SK-N-MC (cell line): ENCODE data around the gene TMEM129.

Source experiments
- DNase-seq: peaks from one replicate; pipeline ENCODE4 v3.0.0-alpha.2; 2011; ENCODE audit warnings: low read depth, low spot score
- H3K27ac ChIP-seq: fragments of 200-600 bp; sonication (generic); 2 replicates; pipeline ENCODE4 v1.5.1; 2016; ENCODE audit warnings: mixed run types
- H3K36me3 ChIP-seq: fragments of 200-600 bp; sonication (generic); 2 replicates; pipeline ENCODE4 v1.6.1; 2017; ENCODE audit warnings: antibody characterized with exemption, low read length, mixed read lengths; ENCODE audit not compliant: insufficient read depth
- H3K4me3 ChIP-seq: fragments of 200-600 bp; sonication (generic); 2 replicates; pipeline ENCODE4 v1.5.1; 2016
- H3K9ac ChIP-seq: fragments of 200-600 bp; sonication (generic); 2 replicates; pipeline ENCODE4 v1.8.0; 2017; ENCODE audit warnings: mixed run types, mixed read lengths; ENCODE audit not compliant: insufficient read length
- H3K9me3 ChIP-seq: fragments of 200-600 bp; sonication (generic); 2 replicates; pipeline ENCODE4 v1.6.1; 2017; ENCODE audit warnings: low read depth, mild to moderate bottlenecking, antibody characterized with exemption, low read length, moderate library complexity, mixed read lengths
- EZH2 ChIP-seq: fragments of 200-600 bp; sonication (generic); IDR thresholded peaks from one replicate; pipeline ENCODE4 v1.6.1; 2017; ENCODE audit warnings: antibody characterized with exemption
- FOXP2 ChIP-seq: optimal IDR thresholded peaks from 2 replicates; pipeline ENCODE3; 2011; ENCODE audit warnings: mild to moderate bottlenecking, moderate library complexity; ENCODE audit not compliant: insufficient read depth; ENCODE audit errors: extremely low read length, control extremely low read depth
- POLR2AphosphoS5 ChIP-seq: IDR thresholded peaks from 2 replicates; pipeline ENCODE4 v1.6.1; 2012; ENCODE audit warnings: mild to moderate bottlenecking, low read depth, low read length, borderline replicate concordance

The TMEM129 gene

GRCh38 chr4:1721003-1721665 lies at the start of gene TMEM129, which contains the start of gene TACC3:
Gene TMEM129 (minus strand): TSS chr4:1721323. CDS start chr4:1720837, 486 bp downstream.
Gene TACC3 (plus strand): TSS chr4:1721521. CDS start chr4:1723422, 1,901 bp downstream.
- peaks cover 32% of the 10 kb centered on the region for H3K36me3 ChIP-seq
- peak; percentile 52 for DNase-seq
- H3K9ac ChIP-seq: peak within 1 kb of the TSS; percentile 89
- H3K27ac ChIP-seq: peak within 1 kb of the TSS; percentile 70
- no peaks in the 10 kb centered on the region for H3K9me3 ChIP-seq
- TF ChIP-seq POLR2AphosphoS5 (peak; percentile 68), FOXP2 (no peak)
- peak within 1 kb of the TSS; percentile 92 for H3K4me3 ChIP-seq

DNA sequence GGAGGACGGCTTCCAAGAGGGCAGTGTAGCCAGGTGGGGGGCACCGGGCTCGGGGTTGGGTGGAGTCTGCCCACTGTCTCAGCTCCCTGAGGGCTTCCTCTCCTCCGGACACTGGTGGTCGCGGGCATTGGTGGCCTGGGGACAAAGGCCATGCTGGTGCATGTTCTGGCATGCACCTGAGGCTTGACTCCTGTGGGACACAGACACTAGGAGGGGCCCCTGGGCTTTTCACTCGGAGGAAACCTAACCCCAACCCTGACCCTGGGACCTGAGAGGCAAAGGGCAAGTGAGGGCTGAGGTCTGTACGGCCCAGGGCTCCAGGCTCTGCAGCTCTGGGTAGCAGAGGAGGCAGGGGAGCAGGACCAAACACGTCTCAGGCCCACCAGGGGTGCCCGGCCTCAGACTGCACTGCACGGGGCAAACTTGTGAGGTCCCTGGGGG lies 49.7 kb upstream of the TMEM129 start:
- TF ChIP-seq EZH2: no peak
- TF ChIP-seq POLR2AphosphoS5: no peak
- TF ChIP-seq FOXP2: no peak
- no peak for DNase-seq

DNA sequence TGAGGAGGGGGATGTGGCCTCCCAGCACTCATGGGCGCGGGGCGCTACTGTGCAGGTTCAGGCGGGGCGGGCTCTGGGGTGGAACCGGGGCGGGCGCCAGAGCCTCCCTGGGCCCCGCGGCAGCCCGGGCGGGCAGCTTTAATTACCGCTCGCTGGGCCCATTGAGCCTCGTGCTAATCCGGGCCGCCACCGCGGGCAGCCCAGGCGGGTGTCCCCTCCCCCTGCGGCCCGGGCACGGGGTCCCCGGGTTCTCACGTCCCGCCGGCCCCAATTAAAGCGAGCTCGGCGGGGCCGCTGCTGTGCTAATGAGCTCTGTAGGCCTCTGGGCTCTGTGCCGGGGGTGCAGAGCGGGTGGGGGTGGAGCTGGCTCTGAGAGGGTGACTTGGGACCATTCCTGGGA lies 49.1 kb upstream of the TMEM129 start:
- no peak for DNase-seq
- H3K4me3 ChIP-seq: no peak overlapping the region
- H3K9ac ChIP-seq: no peak overlapping the region
- H3K27ac ChIP-seq: no peak overlapping the region
- no peaks in the 10 kb centered on the region for H3K9me3 ChIP-seq
- TF ChIP-seq EZH2 (no peak), FOXP2 (no peak), POLR2AphosphoS5 (no peak)
- H3K36me3 ChIP-seq: no peaks in the 10 kb centered on the region

More for the DNA sequence above, 49.7 kb upstream of the TMEM129 start:
- H3K36me3 ChIP-seq: no peaks in the 10 kb centered on the region
- no peak overlapping the region for H3K4me3 ChIP-seq
- H3K9me3 ChIP-seq: no peaks in the 10 kb centered on the region
- no peak overlapping the region for H3K27ac ChIP-seq
- H3K9ac ChIP-seq: no peak overlapping the region

- no peak overlapping the region for H3K9ac ChIP-seq
- H3K36me3 ChIP-seq: no peaks in the 10 kb centered on the region
- no peak overlapping the region for H3K4me3 ChIP-seq
- DNase-seq: no peak
- no peak for TF ChIP-seq POLR2AphosphoS5
- no peak for TF ChIP-seq FOXP2
- no peak for TF ChIP-seq EZH2
- no peak overlapping the region for H3K27ac ChIP-seq
- H3K9me3 ChIP-seq: no peaks in the 10 kb centered on the region
Observed at GRCh38 chr4:1769692-1770091, 48.6 kb upstream of the TMEM129 start.

- Histone ChIP-seq H3K9ac (no peak overlapping the region), H3K27ac (no peak overlapping the region), H3K9me3 (no peaks in the 10 kb centered on the region), H3K36me3 (no peaks in the 10 kb centered on the region), H3K4me3 (peak overlapping the region; percentile 70)
- TF ChIP-seq FOXP2: no peak
- no peak for TF ChIP-seq EZH2
- no peak for TF ChIP-seq POLR2AphosphoS5
- no peak for DNase-seq
Observed at GRCh38 chr4:1768367-1769034, 47.4 kb upstream of the TMEM129 start.

DNA sequence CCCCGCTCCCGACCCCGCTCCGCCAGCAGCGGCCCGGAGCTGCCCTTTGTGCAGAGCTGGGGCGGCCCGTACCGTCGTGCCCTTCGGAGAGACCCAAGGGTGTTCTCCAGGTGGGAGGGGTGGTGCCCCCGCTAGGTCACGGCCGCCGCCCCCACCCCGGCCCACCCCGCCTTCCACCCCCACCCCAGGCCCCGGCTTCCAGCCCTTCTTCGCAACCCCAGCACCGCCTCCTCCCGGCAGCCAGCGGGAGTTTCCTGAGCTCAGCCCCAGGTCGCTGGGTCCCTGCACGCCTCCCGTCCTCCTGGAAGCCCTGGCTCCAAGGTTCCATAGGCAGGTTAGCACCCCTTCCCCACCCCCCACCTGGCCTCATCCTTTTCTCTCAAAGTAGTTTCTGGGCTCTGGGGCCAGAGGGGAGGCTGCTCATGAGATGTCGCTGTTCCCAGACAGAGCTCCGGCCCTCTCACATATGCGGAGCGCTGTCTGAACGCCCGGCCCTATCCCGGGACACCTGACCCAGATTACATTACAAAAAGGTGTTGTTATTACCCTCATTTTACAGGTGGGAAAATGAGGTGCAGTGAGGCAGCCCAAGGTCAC lies 46.7 kb upstream of the TMEM129 start:
- Histone ChIP-seq H3K9ac (no peak overlapping the region), H3K36me3 (no peaks in the 10 kb centered on the region), H3K9me3 (no peaks in the 10 kb centered on the region), H3K4me3 (peak overlapping the region; percentile 70), H3K27ac (no peak overlapping the region)
- DNase-seq: no peak
- no peak for TF ChIP-seq EZH2

DNA sequence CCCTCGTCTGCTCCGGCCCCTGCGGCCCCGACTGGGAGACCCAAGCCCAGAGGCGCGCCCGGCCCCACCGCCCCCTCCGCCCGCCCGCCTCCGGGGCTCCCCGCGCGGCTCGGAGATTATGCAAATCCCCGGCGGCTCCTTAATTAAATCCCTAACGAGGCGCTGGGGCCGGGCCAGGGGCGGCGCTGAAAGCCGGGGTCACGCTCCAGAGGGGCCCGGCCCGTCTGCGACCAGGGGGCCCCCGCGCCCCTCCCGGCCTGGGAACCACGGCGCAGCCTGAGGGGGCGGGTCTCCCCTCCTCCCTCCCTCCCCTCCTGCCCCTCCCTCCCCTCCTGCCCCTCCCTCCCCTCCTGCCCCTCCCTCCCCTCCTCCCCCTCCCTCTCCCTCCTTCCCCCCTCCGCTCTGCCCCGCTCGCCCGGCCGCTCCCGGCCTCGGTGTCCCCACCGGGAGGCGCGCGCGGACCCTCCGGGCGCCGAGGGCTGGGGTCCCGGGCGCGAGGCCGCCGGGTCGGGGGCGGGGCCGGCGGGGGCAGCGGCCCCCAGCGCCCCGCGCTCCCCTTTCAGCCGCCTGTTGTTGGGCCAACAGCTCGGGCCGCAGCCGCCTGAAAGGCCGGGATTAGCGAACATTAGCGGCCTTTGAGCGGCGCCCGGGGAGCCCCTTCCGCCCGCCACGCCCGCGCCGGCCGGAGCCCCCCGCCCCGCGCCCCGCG lies 46.1 kb upstream of the TMEM129 start:
- Histone ChIP-seq H3K4me3 (peak overlapping the region; percentile 70; the same call in 1 of the 2 replicates), H3K9ac (no peak overlapping the region), H3K36me3 (no peaks in the 10 kb centered on the region), H3K27ac (no peak overlapping the region), H3K9me3 (no peaks in the 10 kb centered on the region)
- DNase-seq: no peak
- TF ChIP-seq FOXP2 (no peak), EZH2 (no peak)

DNA sequence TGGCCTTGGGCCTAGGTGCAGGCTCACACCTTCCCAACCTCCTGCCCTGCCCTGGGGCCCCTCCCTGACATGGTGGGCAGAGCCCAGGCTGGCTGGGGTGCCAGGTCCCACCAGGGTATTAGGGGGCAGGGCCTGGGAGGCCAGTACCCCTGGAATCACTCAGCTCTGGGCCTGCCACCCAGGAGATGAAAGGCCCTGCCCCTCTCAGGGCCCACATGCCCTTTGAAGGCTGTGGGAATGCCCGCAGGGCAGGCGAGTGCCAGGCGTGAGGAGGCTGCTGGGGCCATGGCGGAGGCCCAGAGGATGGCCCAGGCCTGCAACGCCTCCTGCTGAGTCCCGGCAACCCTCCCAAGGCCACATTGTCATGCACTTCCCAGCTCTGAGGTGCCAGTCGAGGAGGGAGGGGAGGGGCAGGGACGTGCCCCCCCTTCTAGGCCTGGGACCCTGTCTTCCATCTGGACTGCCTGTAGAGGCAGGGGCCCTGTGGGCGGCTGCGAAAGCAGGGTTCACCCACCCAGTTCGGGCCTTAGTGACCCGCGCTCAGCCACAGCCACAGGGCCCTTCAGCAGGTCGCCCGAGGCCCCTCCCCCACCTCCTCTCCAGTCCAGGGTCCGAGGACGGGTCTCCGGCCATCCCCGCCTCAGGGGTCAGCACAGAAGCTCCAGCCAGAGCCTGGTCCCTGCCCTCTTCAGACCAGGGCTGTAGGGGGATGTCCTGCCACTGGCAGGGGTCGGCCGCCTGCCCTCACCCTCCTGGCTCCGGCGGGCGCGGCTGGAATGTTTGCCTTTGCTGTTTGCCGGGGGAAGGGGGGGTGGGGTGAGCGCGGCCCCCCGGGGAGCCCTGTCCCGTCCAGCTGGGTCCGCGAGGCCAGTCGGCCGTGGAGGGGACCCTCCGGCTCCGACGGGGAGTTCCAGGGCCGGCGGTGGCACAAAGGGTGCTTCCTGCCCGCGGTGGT lies 45.3 kb upstream of the TMEM129 start:
- Histone ChIP-seq H3K27ac (no peak overlapping the region), H3K4me3 (no peak overlapping the region), H3K9ac (no peak overlapping the region), H3K9me3 (no peaks in the 10 kb centered on the region), H3K36me3 (no peaks in the 10 kb centered on the region)
- TF ChIP-seq POLR2AphosphoS5 (no peak), EZH2 (no peak), FOXP2 (no peak)
- DNase-seq: no peak
